ENCODE data around the gene MPL.

GRCh38 chr1:43350976-43351375 lies 13.4 kb downstream of the MPL start:
- TF ChIP-seq CTCF (IDR thresholded peaks at IDR 0.05): no peak
- no peak for TF ChIP-seq POLR2AphosphoS5 (IDR thresholded peaks at IDR 0.05)
